GM12873 (cell line): ENCODE measurements around the gene OXSR1.

Source experiments
- TF ChIP-seq, protein P1 (sequence below): IDR thresholded peaks from 2 replicates; pipeline ENCODE4 v1.5.1; 2012; ENCODE audit warnings: low read depth, mild to moderate bottlenecking, moderate library complexity, low read length, control low read depth; ENCODE audit not compliant: insufficient read depth; ENCODE audit errors: missing control alignments

Gene OXSR1

DNA sequence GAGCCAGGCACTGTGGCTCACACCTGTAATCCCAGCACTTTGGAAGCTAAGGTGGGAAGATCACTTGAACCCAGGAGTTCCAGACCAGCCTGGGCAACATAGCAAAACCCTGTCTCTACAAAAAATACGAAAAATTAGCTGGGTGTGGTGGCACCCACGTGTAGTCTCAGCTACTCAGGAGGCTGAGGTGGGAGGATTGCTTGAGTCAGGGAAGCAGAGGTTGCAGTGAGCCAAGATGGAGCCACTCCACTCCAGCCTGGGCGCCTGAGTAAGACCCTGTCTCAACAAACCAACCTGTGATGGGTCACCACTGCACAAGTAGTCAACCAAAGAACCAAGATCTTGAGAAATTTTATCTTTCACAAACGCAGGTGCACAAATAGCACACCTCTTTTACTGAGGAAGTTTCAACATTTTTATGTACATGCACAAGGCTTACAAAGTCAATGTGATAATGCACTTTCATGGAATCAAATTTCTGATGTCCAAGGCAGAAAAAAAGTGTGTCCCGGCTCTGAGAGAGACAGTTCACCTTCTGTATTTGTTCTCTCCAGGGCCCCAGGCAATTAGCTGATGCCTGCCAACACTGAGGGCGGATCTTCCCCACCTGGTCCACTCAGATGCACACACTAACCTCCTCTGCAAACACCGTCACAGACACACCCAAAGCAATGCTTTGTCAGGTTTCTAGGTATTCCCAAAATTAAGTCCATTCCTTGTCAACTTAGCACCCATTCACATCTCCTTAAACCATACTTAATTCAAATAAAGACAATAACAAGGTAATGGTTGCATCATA lies 40.8 kb upstream of the OXSR1 start:
- TF ChIP-seq, protein P1, sequence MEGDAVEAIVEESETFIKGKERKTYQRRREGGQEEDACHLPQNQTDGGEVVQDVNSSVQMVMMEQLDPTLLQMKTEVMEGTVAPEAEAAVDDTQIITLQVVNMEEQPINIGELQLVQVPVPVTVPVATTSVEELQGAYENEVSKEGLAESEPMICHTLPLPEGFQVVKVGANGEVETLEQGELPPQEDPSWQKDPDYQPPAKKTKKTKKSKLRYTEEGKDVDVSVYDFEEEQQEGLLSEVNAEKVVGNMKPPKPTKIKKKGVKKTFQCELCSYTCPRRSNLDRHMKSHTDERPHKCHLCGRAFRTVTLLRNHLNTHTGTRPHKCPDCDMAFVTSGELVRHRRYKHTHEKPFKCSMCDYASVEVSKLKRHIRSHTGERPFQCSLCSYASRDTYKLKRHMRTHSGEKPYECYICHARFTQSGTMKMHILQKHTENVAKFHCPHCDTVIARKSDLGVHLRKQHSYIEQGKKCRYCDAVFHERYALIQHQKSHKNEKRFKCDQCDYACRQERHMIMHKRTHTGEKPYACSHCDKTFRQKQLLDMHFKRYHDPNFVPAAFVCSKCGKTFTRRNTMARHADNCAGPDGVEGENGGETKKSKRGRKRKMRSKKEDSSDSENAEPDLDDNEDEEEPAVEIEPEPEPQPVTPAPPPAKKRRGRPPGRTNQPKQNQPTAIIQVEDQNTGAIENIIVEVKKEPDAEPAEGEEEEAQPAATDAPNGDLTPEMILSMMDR: no peak

DNA sequence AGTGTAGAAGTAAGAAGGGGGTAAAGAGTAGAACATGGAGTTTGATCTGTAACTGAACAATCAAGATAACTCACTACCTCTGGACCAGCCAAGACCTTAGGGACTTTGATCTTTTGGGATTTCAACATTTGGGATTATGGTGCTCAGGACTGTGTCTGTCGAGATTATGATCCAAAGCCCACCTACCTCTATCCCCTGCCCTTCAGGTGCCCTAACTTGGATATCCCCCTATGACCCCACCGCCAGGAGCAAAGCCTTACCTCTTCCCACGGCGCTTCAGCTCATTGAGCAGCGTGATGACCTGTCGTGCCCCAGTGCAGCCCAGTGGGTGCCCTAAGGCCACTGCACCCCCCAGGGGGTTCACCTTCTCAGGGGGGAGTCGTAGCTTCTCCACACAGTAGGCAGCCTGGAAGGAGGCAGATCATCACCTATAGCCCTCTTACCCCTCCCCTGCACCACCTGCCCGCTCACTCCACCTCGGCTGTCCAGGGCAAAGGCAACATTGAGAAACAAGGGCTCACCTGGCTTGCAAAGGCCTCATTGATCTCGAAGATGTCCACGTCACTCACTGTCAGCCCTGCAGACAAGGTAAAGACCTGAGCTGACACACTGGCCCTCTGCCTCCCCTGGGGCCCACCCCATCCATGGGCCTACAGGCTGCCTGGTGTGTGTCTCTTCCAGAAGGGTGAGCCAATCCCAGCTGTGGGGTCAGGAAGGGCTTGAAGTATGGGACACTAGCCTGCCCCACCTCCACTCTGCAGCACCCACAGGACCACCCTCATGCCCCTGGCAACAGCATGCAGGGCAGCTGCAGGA lies 39.8 kb upstream of the OXSR1 start:
- TF ChIP-seq, protein P1: no peak

DNA sequence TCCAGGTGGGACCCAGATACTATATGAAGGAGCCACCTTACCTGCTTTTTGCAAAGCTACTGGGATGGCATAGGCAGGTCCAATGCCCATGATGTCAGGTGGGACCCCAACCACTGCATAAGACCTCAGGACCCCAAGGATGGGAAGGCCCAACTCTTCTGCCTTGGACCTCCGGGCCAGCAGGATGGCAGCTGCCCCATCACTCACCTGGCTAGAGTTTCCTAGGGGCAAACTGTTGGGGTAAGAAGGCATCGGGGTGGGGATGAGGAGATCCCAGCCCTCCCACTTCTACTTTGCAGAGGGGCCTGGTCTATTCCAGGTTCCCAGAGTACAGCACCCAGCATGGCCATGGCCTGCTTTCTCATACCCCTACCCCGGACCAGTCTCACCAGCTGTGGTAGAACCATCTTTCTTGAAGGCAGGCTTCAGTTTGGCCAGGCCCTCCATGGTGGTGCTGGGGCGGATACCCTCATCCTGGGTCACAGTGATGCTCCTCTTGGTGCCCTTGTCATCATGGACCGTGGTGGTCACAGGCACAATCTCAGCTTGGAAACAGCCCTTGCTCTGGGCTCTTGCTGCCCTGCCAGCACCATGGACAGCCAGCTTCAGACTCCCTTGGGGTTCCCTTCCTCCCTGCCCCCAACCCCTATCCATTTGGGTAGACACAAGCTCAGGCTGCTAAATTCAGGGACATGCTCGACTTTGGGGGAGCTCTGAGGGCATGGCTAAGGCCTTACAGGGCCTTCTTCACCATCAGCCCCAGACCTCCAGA lies 39.0 kb upstream of the OXSR1 start:
- TF ChIP-seq, protein P1: no peak

DNA sequence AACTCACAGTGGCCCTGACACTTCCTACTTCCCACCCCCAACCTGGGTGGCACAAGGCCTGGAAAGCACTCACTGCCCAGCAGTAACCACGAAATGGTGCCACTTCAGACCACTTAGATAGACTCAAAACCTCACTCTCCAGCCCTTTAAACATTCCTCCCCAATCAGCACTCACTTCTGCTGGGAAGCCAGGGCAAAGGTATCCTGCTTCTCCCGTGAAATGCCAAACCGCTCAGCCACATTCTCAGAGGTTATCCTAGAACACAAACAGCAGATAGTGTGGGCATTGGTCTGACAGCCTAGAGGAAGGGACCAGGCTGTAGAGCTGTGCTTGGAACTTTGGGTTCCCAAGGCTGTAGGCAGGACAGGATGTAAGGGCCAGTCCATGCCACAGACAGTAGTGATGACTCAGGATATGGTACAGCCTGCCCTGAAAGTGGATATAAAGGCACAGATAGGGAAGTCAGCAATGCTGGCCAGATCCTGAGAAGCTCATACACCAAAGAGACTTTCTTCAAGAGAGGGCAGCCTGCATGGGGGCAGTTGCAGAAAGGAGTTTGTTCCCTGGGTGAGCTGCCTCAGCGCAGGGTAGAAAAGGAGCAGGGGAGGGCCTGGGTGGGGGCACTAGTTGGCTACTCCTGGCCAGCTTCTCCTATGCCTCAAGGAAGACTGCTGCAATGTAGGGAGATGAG lies 37.6 kb upstream of the OXSR1 start:
- TF ChIP-seq, protein P1: no peak

DNA sequence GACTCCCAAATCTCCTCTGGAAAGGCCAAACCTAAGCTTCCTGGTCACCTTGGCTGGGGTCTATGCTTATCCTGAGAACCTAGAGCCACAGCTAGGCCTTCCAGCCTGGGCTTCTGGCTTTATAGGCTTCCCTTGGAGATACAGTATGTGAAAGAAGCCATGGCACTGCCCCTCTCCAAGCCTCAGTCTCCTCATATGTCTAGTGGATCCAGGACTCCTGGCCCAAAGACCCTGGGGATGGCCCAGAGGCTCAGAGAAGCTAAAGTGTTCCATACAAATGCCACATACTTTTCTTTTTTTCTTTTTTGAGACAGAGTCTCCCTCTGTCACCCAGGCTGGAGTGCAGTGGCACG lies 37.1 kb upstream of the OXSR1 start:
- TF ChIP-seq, protein P1: no peak

DNA sequence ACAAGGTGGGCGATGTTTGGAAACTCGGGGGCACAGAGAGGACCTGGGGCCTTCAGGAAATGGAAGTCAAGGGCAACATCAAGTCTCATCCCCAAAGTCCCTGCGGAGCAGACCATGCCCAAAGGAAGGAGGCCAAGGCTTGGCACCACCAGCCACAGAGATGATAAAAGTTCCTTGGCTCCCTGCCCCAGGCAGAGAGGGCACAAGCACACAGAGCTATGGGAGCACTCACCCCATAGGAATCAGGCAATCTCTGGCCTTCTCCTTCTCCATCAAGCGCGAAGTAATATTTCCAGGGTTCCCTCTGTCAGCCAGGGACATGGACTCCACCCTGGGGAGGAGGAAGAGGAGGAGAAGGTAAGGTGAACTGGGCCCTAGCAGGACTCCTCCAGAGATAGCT lies 36.3 kb upstream of the OXSR1 start:
- TF ChIP-seq, protein P1: no peak
